HG02885 (cell line): Measurements from ENCODE around the gene COL4A2.
"Not testable (repeated sequence)": the region's sequence is repeated elsewhere in the genome, so short reads cannot be mapped to it uniquely, and the experiment has no call there.

ENCODE experiments used
- ATAC-seq: cut with Tn5 transposase; IDR thresholded peaks from one replicate; pipeline ENCODE4 v1.9.1; 2021; ENCODE audit warnings: mild to moderate bottlenecking; ENCODE audit not compliant: unreplicated experiment, poor library complexity

Gene COL4A2

DNA sequence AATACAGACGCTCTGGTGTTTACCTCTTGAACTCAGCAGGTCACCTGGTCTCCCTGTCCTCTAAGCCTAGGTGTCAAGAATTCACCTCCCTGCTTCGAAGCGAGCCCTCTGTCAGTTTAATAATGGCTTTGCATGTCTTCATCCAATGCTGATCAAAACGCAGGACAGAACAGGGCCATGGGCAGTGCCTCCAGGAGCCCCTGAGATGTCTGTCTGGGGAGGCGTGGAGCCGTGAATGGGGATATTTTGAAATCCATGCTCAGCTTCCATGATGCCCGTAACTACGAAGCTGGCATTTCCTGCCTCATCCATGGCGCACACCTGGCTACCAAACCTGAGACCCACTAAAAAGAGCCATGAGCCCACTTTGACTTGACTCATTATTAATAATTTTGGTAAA, 140.7 kb downstream of the COL4A2 start:
- no peak for ATAC-seq

DNA sequence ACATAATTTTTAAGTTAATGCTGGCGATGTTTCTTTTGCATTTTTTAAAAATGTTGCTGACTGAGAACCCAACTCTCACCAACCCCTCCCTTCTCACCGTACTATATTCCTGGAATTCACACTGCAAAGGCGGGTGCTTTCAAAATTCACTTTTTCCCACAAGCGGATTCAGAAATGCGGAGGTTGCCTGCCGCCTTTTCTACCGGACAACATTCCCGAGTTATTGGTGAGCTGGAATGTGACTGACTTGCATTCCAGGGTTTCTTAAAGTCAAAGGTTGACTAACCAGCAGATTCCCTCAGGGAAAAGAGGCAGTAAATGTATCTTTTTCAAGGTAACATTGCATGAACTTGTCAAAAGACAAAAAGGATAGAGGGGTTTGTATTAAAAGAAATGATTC, 141.1 kb downstream of the COL4A2 start:
- ATAC-seq = no peak

GRCh38 chr13:110448677-110449076, 141.6 kb downstream of the COL4A2 start:
- no peak for ATAC-seq

GRCh38 chr13:110449219-110450015, 142.3 kb downstream of the COL4A2 start:
- no peak for ATAC-seq

DNA sequence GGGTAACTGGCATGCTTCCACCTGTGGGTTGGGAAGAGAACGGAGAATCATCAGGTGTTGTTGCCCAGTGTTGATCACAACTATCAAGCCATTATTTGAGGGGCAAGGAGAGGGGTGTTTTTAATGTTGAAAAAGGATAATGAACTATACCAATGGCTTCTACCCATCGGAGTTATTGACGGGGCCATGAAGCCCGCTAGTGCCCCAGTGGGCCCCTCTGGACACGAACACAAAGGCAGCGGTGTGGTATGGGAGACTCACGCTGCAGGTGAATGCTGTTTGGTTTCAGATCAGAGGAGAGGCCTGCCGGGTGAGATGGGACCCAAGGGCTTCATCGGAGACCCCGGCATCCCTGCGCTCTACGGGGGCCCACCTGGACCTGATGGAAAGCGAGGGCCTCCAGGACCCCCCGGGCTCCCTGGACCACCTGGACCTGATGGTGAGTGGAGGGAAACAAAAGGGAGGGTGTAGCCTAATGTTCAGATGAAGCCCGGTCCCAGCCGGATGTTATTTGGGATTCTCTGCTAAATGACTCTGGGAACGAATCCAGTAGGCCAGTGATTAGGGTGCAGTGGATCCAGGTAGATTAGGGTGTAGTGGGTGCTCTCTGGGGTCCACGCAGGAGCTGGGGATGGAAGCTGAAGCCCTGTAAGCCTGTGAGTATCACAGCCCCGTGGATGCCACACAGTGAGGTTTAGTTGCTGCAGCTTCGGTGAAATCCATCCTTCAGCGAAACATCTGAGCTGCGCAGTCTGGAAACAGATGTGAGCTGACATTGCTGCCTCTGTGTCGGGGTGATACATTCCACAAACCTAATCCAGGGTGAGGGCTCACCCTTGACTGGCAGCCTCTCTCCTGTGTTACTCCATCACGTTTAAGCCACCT, 143.2 kb downstream of the COL4A2 start:
- no peak for ATAC-seq

- ATAC-seq = no peak
These were observed 144.1 kb downstream of the COL4A2 start for GRCh38 chr13:110450941-110451730.

GRCh38 chr13:110453091-110453490, 146.0 kb downstream of the COL4A2 start:
- not testable (repeated sequence) for ATAC-seq

DNA sequence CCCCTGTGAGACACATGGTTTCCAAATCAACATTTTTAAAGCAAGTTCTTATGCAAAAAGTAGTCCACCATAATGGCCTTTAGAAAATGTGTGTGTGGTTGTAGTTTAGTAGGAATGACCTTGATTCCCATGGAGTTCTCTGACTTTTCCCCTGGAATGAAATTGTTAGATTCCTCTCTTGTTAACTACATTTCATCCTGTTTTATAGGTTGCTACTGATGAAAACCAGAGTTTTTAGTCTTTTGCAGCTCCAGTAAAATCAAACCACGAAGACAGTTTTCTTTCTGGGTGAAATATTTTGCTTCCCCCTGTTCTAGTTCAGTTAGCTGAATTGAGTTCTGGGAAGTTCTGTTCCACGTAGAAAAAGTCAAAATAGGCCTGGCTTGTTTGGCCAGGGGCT, 146.7 kb downstream of the COL4A2 start:
- ATAC-seq = no peak

DNA sequence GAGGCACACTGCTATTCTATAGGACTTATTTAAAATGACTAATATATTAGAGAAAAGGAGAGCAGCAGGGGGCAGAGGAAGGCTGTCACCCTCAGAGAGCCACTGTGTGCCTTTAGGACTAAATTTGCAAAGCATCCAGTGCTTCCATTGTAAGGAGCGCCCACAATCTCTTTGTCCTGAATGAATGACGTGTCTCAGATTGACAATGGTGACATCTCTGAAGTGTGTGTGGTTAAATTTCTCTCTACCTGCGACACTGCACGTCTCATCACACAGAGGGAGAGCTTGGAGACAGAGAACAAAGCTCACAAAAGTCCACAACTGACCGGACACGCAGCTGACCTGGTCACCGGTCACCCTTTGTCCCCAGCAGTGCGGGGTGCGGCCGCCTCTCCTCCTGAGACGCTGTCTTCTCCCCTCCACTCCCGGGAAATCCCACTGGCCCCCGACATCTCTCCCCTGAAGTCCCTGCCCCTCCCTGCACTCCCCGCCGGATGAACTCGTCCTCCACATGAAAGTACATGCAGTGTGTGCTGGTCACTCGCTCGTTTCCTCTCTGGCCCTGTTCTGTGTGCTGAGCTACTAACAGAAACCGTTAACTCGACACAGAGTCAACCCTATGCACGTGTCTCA, 147.3 kb downstream of the COL4A2 start:
- no peak for ATAC-seq

- no peak for ATAC-seq
These were observed 147.9 kb downstream of the COL4A2 start for GRCh38 chr13:110454956-110455355.

DNA sequence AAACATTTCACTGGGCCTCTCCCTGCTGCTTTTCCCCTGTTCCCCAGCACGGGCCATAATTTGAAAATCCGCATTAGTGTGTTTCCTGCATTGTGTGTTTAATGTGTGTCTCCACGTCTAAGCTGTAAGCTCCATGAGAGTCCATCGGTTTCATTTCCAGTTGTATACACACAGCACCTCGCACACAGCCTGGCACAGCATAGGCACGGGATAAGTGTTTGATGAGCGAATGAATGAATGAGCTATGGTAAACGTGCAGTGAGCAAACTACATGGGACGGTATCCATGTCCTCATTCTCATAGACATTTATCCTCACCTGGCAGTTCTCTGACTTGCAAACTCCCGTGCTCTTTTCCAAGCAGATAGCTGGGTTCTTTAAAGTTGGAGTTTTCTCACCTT, 148.4 kb downstream of the COL4A2 start:
- ATAC-seq = peak; percentile 3

- peak; percentile 98 for ATAC-seq
These were observed 148.9 kb downstream of the COL4A2 start for GRCh38 chr13:110455941-110456340.

- ATAC-seq = no peak
These were observed 149.5 kb downstream of the COL4A2 start for GRCh38 chr13:110456550-110456949.

GRCh38 chr13:110457361-110457760, 150.3 kb downstream of the COL4A2 start:
- ATAC-seq = no peak

DNA sequence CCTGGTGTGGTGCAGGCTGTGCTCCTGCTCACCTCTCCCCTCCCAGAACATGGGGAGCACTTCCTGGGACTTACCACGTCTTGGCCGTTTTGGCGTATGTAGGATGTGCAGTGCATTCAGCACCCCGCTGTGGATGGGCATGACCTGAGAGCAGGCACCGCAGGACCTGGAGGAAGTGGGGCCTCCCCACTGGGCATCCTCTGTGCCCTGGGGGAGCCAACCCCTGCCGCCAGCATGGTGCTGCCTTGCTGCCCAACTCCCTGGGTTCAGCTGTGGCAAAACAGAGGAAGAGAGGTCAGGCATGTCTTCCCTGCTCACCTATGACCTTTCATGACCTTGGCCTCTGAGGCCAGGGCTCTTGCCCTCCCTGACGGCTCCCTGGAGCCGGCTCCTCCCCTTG, 150.9 kb downstream of the COL4A2 start:
- no peak for ATAC-seq

- no peak for ATAC-seq
These were observed 151.7 kb downstream of the COL4A2 start for GRCh38 chr13:110458594-110459365.

- no peak for ATAC-seq
These were observed 155.0 kb downstream of the COL4A2 start for GRCh38 chr13:110462091-110462490.

- ATAC-seq = no peak
These were observed 156.1 kb downstream of the COL4A2 start for GRCh38 chr13:110463156-110463555.

DNA sequence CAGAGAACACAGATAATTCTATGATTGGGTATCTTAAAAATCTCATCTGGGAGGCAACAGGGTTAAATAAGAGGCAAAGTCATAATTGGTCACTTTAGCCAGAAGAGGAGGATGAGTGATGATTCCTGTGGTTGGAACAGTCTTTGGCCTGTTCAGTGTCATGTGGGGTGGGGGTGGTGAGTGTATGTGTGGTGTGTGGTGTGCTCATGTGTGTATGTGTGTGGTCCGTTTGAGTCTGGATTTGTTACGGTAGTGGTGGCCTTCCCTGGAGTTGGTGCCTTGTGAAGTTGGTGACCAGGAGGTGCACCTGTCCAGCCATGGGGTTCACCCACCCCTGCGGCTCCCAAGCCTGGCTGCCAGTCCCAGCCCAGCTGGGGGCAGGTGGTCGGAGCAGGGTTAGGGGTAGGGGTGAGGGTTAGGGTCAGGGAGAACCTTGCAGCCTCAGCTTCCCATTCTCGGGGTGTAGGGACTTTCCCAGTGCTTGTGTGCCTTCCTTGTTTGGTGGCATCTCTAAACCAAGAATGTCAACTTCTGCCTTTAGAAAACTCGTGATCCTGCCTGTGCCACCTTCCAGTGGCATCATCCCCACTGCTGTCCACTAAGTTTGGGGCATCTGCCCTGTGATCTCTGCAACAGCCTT, 156.9 kb downstream of the COL4A2 start:
- ATAC-seq = peak; percentile 44
